Fibroblast of upper back skin (primary cell): ENCODE measurements around the gene TAF4B.
"Not testable (repeated sequence)": the region's sequence is repeated elsewhere in the genome, so short reads cannot be mapped to it uniquely, and the experiment has no call there.

Experiments used
- DNase-seq: peaks from one replicate; pipeline ENCODE4 v3.0.0-alpha.2; 2013

TAF4B gene

GRCh38 chr18:26226229-26227050, at the start of gene TAF4B:
TAF4B (plus strand) TSS chr18:26226445; CDS start chr18:26226934, 489 bp downstream.
- DNase-seq, result peak; percentile 92

- DNase-seq, result no peak
Measured at GRCh38 chr18:26181343-26181826, 44.9 kb upstream of the TAF4B start.

GRCh38 chr18:26183395-26184112, 42.7 kb upstream of the TAF4B start:
- DNase-seq, result no peak

- DNase-seq, result no peak
Measured at GRCh38 chr18:26185267-26185666, 41.0 kb upstream of the TAF4B start.

- DNase-seq, result no peak
Measured at GRCh38 chr18:26190506-26190905, 35.7 kb upstream of the TAF4B start.

GRCh38 chr18:26192233-26192632, 34.0 kb upstream of the TAF4B start:
- no peak for DNase-seq

- DNase-seq, result no peak
Measured at GRCh38 chr18:26196605-26197004, 29.6 kb upstream of the TAF4B start.

GRCh38 chr18:26202001-26202400, 24.2 kb upstream of the TAF4B start:
- not testable (repeated sequence) for DNase-seq

GRCh38 chr18:26205318-26205717, 20.9 kb upstream of the TAF4B start:
- DNase-seq, result no peak

GRCh38 chr18:26206488-26206887, 19.8 kb upstream of the TAF4B start:
- no peak for DNase-seq

- DNase-seq, result no peak
Measured at GRCh38 chr18:26207937-26208336, 18.3 kb upstream of the TAF4B start.

GRCh38 chr18:26208977-26209376, 17.3 kb upstream of the TAF4B start:
- DNase-seq, result no peak

GRCh38 chr18:26210147-26210546, 16.1 kb upstream of the TAF4B start:
- DNase-seq, result no peak

GRCh38 chr18:26215247-26215970, 10.8 kb upstream of the TAF4B start:
- DNase-seq, result no peak

- no peak for DNase-seq
Measured at GRCh38 chr18:26225022-26225693, 1.1 kb upstream of the TAF4B start.

GRCh38 chr18:26225915-26226228, 373 bp upstream of the TAF4B start:
- no peak for DNase-seq

GRCh38 chr18:26227051-26227670, 916 bp downstream of the TAF4B start:
- DNase-seq, result no peak

GRCh38 chr18:26228562-26229260, 2.5 kb downstream of the TAF4B start:
- no peak for DNase-seq

- DNase-seq, result no peak
Measured at GRCh38 chr18:26230497-26230896, 4.3 kb downstream of the TAF4B start.

GRCh38 chr18:26233208-26233607, 7.0 kb downstream of the TAF4B start:
- no peak for DNase-seq

GRCh38 chr18:26237363-26237762, 11.1 kb downstream of the TAF4B start:
- DNase-seq, result not testable (repeated sequence)

- not testable (repeated sequence) for DNase-seq
Measured at GRCh38 chr18:26238718-26239117, 12.5 kb downstream of the TAF4B start.
